Fibroblast of pulmonary artery (primary cell): ENCODE measurements around the gene EPHA7.

ENCODE experiments used
- DNase-seq: peaks from one replicate; pipeline ENCODE4 v3.0.0-alpha.2; 2010; ENCODE audit warnings: low read depth
- H3K4me3 ChIP-seq: replicated peaks from 2 replicates; pipeline ENCODE4 v1.5.1; 2011; ENCODE audit warnings: low read depth, mild to moderate bottlenecking, control low read depth, low read length, moderate library complexity
- CTCF ChIP-seq: IDR thresholded peaks from 2 replicates; pipeline ENCODE4 v1.5.1; 2011; ENCODE audit warnings: mild to moderate bottlenecking, control low read depth, low read length, inconsistent platforms; ENCODE audit errors: missing control alignments

Gene EPHA7

GRCh38 chr6:93317592-93317991 lies 101.8 kb downstream of the EPHA7 start:
- no peak overlapping the region for H3K4me3 ChIP-seq
- no peak for DNase-seq
- TF ChIP-seq CTCF: no peak

DNA sequence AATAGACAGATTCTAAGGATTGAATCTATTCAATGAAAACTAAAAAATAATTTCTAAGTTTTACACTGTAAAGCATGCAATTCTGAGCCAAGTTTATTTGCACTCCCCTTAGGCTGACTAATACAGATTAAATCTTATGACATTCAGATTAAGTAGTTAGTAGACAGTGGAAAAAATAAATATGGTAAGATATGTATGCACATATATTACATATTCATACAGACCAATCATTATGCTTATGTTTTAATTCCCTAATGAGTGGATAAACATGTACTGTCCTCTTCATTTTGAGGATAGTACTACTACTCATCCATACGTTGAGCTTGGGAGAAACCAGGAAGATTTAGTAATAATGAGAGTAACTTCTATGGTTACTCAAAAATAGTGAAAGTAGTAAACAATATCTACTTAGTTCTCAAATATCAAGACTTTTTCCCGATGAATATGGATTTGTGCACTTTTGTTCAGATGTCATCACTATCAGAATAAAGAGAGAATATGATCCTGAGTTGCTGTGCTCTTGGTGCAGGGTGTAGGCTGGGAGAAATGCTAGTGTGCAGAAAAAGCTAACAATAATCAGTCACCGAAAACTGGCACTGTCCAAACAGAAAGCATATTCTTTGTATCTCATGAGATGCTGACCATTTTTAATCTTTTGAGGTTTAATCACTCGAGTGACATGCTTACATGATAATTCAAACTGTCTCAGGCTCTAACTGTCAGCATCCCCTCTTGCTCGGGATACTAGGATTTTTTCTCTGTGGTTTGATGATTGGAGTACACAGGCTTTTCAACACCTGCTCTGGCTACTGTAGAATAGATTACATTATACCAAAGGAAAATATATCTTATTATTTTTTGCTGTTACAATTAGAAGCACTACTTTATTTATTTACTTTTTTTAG lies 111.6 kb downstream of the EPHA7 start:
- DNase-seq: no peak
- no peak overlapping the region for H3K4me3 ChIP-seq
- TF ChIP-seq CTCF: no peak

GRCh38 chr6:93305088-93305487 lies 114.3 kb downstream of the EPHA7 start:
- no peak for TF ChIP-seq CTCF
- DNase-seq: no peak
- no peak overlapping the region for H3K4me3 ChIP-seq

GRCh38 chr6:93304505-93304904 lies 114.9 kb downstream of the EPHA7 start:
- no peak for TF ChIP-seq CTCF
- H3K4me3 ChIP-seq: no peak overlapping the region
- no peak for DNase-seq

DNA sequence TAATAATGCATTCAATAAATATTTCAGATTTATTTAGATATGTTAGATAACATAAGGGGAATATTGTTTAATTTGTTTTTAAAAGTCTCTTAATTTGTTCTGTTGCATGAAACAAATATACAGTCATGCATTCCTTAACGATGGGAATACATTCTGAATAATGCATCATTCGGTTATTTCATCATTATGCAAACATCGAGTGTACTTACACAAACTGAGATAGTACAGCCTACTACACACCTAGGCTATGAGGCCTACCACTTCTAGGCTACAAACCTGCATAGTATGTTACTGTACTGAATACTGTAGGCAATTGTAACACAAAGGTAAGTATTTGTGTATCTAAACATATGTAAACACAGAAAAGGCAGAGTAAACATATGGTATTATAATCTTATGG lies 118.7 kb downstream of the EPHA7 start:
- no peak for TF ChIP-seq CTCF
- no peak for DNase-seq
- no peak overlapping the region for H3K4me3 ChIP-seq

DNA sequence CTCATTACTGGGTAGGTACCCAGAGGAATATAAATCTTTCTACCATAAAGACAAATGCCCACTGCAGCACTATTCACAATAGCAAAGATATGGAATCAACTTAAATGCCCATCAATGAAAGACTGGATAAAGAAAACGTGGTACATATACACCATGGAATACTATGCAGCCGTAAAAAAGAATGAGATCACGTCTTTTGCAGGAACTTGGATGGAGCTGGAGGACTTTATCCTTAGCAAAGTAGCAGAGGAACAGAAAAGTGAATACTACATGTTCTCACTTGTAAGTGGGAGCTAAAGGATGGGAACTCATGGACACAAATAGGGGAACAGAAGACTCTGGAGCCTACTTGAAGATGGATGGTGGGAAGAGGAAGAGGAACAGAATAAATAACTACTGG lies 119.7 kb downstream of the EPHA7 start:
- no peak overlapping the region for H3K4me3 ChIP-seq
- TF ChIP-seq CTCF: no peak
- no peak for DNase-seq

DNA sequence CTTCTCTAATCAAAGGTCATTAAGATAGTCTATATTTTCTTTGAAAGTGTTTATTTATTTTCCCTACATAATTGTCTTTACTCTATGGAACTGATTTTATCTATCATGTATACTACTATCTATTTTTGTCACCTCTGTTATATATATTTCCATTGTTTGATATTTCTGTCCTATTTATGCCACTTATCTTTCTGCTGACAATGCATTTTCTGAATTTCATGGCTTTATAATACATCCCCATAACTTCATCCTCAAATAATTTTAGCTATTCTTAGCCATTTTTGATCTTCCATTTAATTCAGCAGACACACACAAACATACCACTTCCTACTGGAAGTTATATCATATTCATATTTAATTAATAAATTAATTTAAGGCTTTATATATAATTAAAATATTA lies 123.7 kb downstream of the EPHA7 start:
- TF ChIP-seq CTCF: no peak
- DNase-seq: no peak
- H3K4me3 ChIP-seq: no peak overlapping the region
